NB4 (cell line): ENCODE results near the gene PCNX4.
A peak's percentile ranks its signal among the peaks of the same experiment; 100 is the strongest.

ENCODE experiments used
- DNase-seq: peaks from one replicate; pipeline ENCODE4 v3.0.0; 2010; ENCODE audit warnings: low read depth
- H3K4me3 ChIP-seq: one replicate; pipeline ENCODE4 v1.5.1; 2011; ENCODE audit warnings: mild to moderate bottlenecking, low read depth, low read length, moderate library complexity
- MYC ChIP-seq: IDR thresholded peaks from 2 replicates; pipeline ENCODE4 v1.6.1; 2011; ENCODE audit warnings: low read depth, low read length
- POLR2A ChIP-seq: IDR thresholded peaks from 2 replicates; pipeline ENCODE4 v1.6.1; 2011; ENCODE audit warnings: mild to moderate bottlenecking; ENCODE audit not compliant: insufficient read length; ENCODE audit errors: extremely low read depth
- TF ChIP-seq, protein P1 (sequence below): IDR thresholded peaks from 2 replicates; pipeline ENCODE4 v1.6.1; 2011; ENCODE audit warnings: low read depth, low read length
- TF ChIP-seq, protein P2 (sequence below): IDR thresholded peaks from one replicate; pipeline ENCODE4 v1.5.1; 2012; ENCODE audit warnings: low read depth, low read length

PCNX4 gene

DNA sequence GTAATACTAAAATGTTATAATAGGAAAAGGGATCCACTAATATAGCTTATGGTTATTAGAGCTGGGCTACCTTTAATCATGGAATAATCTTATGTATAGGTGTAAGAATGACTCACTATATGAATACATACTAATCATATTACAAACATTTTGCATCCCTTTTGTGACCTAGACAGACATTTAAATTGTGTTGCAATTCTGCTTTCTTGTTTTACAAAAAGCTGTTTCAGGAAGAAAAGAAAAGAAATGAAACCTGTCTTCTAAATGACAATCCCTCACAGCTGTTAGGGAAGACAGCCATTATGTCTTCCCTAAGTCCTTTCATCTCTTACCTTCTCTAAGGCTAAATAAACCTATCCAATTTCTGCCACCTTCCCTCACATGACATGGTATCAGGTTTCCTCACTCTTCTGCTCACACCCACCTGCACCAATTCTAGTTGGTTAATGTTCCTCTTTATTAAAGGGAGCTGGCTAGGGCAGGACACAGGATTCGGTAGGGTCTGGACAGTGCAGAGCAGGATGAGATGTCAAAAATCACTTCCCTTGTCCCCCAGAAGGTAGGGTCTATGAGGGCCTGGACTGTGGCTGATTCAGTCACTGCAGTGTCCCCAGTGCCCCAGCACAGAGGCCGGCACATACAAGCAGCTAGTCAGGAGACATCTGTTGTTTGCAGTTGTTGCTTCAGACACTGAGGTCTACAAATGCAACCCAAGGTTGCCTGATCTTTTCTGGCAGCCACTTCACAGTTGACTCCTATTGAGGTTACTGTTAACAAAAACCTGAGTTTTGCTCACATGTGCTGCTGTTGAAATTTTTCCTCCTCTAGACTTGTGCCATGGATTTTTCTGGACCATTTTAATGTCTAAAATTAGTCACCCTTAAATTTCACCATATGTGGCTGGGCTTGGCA, 69.7 kb downstream of the PCNX4 start:
- peak; percentile 13 for DNase-seq
- no peak overlapping the region for H3K4me3 ChIP-seq
- TF ChIP-seq MYC, result no peak
- TF ChIP-seq POLR2A, result no peak
- TF ChIP-seq, protein P1, sequence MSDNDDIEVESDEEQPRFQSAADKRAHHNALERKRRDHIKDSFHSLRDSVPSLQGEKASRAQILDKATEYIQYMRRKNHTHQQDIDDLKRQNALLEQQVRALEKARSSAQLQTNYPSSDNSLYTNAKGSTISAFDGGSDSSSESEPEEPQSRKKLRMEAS, result no peak
- TF ChIP-seq, protein P2, sequence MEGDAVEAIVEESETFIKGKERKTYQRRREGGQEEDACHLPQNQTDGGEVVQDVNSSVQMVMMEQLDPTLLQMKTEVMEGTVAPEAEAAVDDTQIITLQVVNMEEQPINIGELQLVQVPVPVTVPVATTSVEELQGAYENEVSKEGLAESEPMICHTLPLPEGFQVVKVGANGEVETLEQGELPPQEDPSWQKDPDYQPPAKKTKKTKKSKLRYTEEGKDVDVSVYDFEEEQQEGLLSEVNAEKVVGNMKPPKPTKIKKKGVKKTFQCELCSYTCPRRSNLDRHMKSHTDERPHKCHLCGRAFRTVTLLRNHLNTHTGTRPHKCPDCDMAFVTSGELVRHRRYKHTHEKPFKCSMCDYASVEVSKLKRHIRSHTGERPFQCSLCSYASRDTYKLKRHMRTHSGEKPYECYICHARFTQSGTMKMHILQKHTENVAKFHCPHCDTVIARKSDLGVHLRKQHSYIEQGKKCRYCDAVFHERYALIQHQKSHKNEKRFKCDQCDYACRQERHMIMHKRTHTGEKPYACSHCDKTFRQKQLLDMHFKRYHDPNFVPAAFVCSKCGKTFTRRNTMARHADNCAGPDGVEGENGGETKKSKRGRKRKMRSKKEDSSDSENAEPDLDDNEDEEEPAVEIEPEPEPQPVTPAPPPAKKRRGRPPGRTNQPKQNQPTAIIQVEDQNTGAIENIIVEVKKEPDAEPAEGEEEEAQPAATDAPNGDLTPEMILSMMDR, result no peak

DNA sequence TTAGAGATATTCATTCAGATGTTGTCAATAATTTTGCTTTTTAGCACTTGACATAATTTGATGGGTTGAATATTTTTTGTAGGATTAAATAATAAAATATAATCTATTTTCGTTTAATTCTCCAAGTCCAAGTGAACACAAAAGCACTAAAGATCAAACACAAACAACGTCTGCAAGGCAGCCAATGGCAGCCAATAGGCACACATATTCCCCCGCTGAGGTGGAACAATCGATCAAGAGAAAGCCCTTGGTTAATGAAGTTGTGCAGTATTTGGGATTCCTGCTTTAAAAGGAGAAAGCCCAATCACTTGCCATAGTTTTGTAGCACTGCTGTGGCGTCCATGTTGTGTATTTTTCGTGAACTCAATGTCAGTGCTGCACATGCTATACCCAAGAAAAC, 72.0 kb downstream of the PCNX4 start:
- peak; percentile 20 for DNase-seq
- no peak for TF ChIP-seq MYC
- TF ChIP-seq, protein P1, result no peak
- peak overlapping the region; percentile 90 for H3K4me3 ChIP-seq

DNA sequence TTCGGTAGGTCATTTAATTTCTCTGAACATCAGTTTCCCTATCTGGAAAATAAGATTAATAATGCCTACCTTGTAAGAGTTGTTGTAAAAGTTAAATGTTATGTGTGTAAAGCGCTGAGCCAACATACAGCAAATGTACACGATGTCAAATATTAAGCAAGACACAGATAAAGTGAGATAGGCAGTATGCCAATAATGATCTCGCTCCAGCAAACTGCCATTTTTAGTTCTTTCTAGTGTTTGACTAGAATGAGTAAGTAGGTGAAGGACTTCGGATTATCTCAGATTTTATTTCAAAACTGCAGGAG, 72.6 kb downstream of the PCNX4 start:
- TF ChIP-seq POLR2A (no peak), MYC (0 out of 2 replicates have a peak, but pooled peaks have one; percentile 4)
- TF ChIP-seq, protein P1, result no peak
- H3K4me3 ChIP-seq, result peak overlapping the region; percentile 90
- DNase-seq, result no peak

DNA sequence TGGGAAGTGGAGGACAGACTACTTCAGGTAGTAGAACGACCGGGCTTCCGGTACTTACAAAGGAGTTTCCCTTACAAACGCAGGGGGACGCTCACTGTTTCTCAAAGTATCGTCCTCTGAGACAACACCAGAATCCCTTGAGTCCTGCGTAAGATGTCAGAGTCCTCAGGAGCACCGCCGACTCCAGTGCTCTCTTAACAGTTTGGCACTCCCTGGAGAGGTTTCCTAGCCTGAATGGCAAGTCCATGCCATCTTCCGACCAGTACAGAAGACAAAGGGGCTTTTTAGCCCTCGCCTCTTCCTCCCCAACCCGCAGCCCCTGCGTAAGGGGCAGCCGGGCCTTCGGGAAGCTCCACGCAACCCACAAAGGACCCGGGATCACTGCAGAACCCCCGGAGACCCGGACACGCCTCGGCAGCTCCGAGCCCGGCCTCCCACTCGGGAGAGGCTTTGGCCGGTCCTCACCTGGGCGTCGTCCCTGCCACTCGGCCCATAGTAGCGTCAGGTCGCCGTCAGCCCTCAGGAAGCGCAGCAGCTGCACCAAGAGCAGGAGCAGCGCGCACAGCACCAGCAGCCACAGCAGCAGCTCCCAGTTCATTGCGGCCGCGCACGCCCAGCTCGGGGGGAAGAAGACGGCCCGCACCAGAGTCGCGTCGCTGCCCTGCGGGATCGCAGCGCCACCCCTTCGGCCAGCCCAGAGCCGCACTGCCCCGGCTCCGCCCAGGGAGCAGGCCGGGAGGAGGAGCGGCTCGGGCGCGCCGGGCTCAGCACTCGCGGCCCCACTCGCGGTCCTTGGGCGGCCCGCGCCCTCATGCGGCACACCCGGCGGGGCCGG, 73.2 kb downstream of the PCNX4 start, which contains the start of gene DHRS7:
Gene DHRS7 (minus strand): TSS at position 687 of the 835 bp plus-strand sequence. CDS start 89 bp downstream, at position 598.
- H3K4me3 ChIP-seq, result peak within 1 kb of the TSS; percentile 90
- TF ChIP-seq POLR2A (peak; percentile 58), MYC (peak; percentile 46; the same call in 1 of the 2 replicates)
- TF ChIP-seq, protein P2, result peak; percentile 32
- TF ChIP-seq, protein P1, result no peak; the same call in none of the 2 replicates
- DNase-seq, result peak; percentile 90

DNA sequence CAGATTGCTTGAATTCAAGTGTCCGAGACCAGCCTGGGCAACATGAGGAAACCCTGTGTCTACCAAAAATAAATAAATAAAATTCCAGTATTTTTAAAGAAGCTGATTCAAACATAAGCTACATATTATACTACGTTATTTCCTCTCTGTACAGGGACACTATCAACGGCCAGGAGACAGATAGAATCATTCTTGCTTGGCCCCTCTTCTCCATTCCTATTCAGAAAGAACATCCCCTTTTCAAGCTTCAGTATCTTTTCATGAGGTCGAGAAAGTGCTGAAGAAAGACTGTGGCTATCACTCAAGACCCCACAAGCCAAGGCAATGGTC, 73.8 kb downstream of the PCNX4 start:
- peak overlapping the region; percentile 54 for H3K4me3 ChIP-seq
- no peak for DNase-seq
- TF ChIP-seq MYC, result no peak; the same call in 1 of the 2 replicates
- TF ChIP-seq, protein P2, result no peak
- TF ChIP-seq, protein P1, result no peak
- TF ChIP-seq POLR2A, result no peak

DNA sequence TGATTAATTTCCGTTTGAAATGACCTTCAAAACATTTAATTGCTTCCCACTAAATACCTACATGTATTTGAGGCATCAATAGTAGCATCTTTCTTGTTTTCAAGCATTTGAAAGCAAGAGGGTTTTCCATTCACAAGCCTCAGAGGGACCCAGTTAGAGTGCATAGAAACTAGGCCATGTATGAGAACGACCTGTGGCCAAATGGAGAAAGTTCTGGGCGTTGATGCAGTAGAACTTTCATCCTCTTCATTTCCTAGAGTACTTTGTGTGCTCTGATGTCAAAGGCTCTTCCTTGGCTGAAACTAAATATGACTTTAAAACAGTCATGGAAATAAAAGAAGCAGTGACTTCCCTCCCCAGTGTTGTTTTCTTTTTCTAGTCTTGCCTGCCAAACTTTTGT, 74.4 kb downstream of the PCNX4 start:
- TF ChIP-seq, protein P1, result no peak
- TF ChIP-seq, protein P2, result no peak
- TF ChIP-seq POLR2A, result no peak
- peak overlapping the region; percentile 54 for H3K4me3 ChIP-seq
- no peak for DNase-seq
